K562 (cell line): ENCODE data around the gene ALDH1A2. TPM values are rescaled to one million over a fixed set of nuclear protein-coding genes. Genes with fewer than 3 reads are reported as not detected.

Experiments used
- ATF3 ChIP-seq, 2 experiments: fragments of 450-650 bp in 1 of 2; sonication (generic) in 1 of 2; formaldehyde crosslinking in 1 of 2; IDR thresholded peaks in 1 of 2; conservative IDR thresholded peaks in 1 of 2; 2 replicates each; pipeline versions ENCODE4 v1.6.1 to v1.8.1; 2016 to 2023; ENCODE audit warnings: mild to moderate bottlenecking in 2 of 2, moderate library complexity in 2 of 2, inconsistent platforms in 1 of 2, missing genetic modification reagents in 1 of 2
- ATF7 ChIP-seq: fragments of 450-650 bp; IDR thresholded peaks from 2 replicates; pipeline ENCODE4 v1.7.1; 2014; ENCODE audit warnings: mild to moderate bottlenecking, moderate library complexity
- C11orf30 ChIP-seq: fragments of 450-650 bp; IDR thresholded peaks from 2 replicates; pipeline ENCODE4 v1.6.1; 2016; ENCODE audit warnings: low read depth, mild to moderate bottlenecking
- CAMTA2 ChIP-seq: fragments of 250-450 bp; sonication (Bioruptor Pico); conservative IDR thresholded peaks from 2 replicates; pipeline ENCODE4 v1.5.1; 2022
- CCNT2 ChIP-seq: IDR thresholded peaks from 2 replicates; pipeline ENCODE4 v1.6.1; 2011; ENCODE audit warnings: borderline replicate concordance, low read depth, mild to moderate bottlenecking, moderate library complexity, mixed read lengths, low read length; ENCODE audit not compliant: insufficient read length; ENCODE audit errors: extremely low read depth
- CREBBP ChIP-seq: IDR thresholded peaks from one replicate; pipeline ENCODE4 v1.6.1; 2012; ENCODE audit warnings: low read depth, mild to moderate bottlenecking, control low read depth, inconsistent platforms, low read length
- E2F8 ChIP-seq: fragments of 450-650 bp; IDR thresholded peaks from 2 replicates; pipeline ENCODE4 v1.7.1; 2018; ENCODE audit warnings: mild to moderate bottlenecking, low read depth; ENCODE audit not compliant: partially characterized antibody
- EGR1 ChIP-seq: fragments of 450-650 bp; conservative IDR thresholded peaks from 2 replicates; pipeline ENCODE4 v1.6.1; 2017; ENCODE audit warnings: mild to moderate bottlenecking
- EP400 ChIP-seq: fragments of 450-650 bp; IDR thresholded peaks from 2 replicates; pipeline ENCODE4 v1.6.1; 2017; ENCODE audit warnings: antibody characterized with exemption, mild to moderate bottlenecking, moderate library complexity
- GABPA ChIP-seq: fragments of 200-800 bp; sonication (Bioruptor generic); conservative IDR thresholded peaks from 2 replicates; pipeline ENCODE4 v1.6.1; 2016; ENCODE audit warnings: low read depth, missing genetic modification characterization, missing compliant biosample characterization
- HES1 ChIP-seq: fragments of 450-650 bp; IDR thresholded peaks from 2 replicates; pipeline ENCODE4 v1.6.1; 2016; ENCODE audit warnings: low read depth, mild to moderate bottlenecking, moderate library complexity
- L3MBTL2 ChIP-seq: fragments of 450-650 bp; IDR thresholded peaks from 2 replicates; pipeline ENCODE4 v1.6.1; 2016; ENCODE audit warnings: mild to moderate bottlenecking, moderate library complexity
- PYGO2 ChIP-seq: fragments of 450-650 bp; IDR thresholded peaks from 2 replicates; pipeline ENCODE4 v1.6.1; 2016; ENCODE audit warnings: mild to moderate bottlenecking, missing genetic modification characterization, moderate library complexity, missing compliant biosample characterization
- SLC30A9 ChIP-seq: fragments of 250-450 bp; sonication (Bioruptor Pico); IDR thresholded peaks from 2 replicates; pipeline ENCODE4 v1.8.0; 2022; ENCODE audit warnings: mild to moderate bottlenecking, moderate library complexity
- SPI1 ChIP-seq: IDR thresholded peaks from 2 replicates; pipeline ENCODE4 v1.6.1; 2011; ENCODE audit warnings: low read depth, low read length, control low read depth, borderline replicate concordance
- SUPT5H ChIP-seq: fragments of 450-650 bp; IDR thresholded peaks from 2 replicates; pipeline ENCODE4 v1.6.1; 2016
- TRIM24 ChIP-seq, 2 experiments: fragments of 450-650 bp; IDR thresholded peaks; 2 replicates each; pipeline ENCODE4 v1.6.1; 2016
- ZBTB1 ChIP-seq: sonication (generic); formaldehyde crosslinking; IDR thresholded peaks from 2 replicates; pipeline ENCODE4 v1.8.1; 2023; ENCODE audit warnings: missing genetic modification reagents, low read depth, mild to moderate bottlenecking, borderline replicate concordance
- ZBTB12 ChIP-seq: fragments of 250-450 bp; sonication (Bioruptor Pico); IDR thresholded peaks from 2 replicates; pipeline ENCODE4 v1.4.0; 2020
- ZBTB43 ChIP-seq: sonication (generic); formaldehyde crosslinking; IDR thresholded peaks from 2 replicates; pipeline ENCODE4 v1.8.0; 2023; ENCODE audit warnings: mild to moderate bottlenecking, missing genetic modification reagents
- ZNF408 ChIP-seq: fragments of 250-450 bp; sonication (Bioruptor Pico); IDR thresholded peaks from 2 replicates; pipeline ENCODE4 v1.4.0; 2020; ENCODE audit warnings: low read depth, mild to moderate bottlenecking, moderate library complexity
- polyA plus RNA-seq, 8 experiments: library from polyadenylated mRNA; depleted of rRNA in 4 of 8; stranded (reverse) in 5 of 8; unstranded in 3 of 8; fragments of >200 nt; fragmentation: Nextera tagmentation in 2 of 8; fragmentation: Illumina TruSeq in 1 of 8; extraction: Ambion mirVana in 2 of 8; extraction: Trizol in 1 of 8; gene quantifications; 2 replicates each; pipeline versions ENCODE4 v1.2.1 to v1.2.3, GENCODE V29; 2011 to 2014; ENCODE audit warnings: inconsistent platforms in 1 of 8, missing spikeins in 1 of 8
- total RNA-seq, 7 experiments: library from RNA; depleted of rRNA in 6 of 7; stranded (reverse); fragments of >200 nt in 6 of 7; fragmentation: Illumina TruSeq in 2 of 7; extraction: Trizol in 2 of 7; gene quantifications; 2 replicates each; pipeline versions ENCODE4 v1.2.1 to v1.2.3, GENCODE V29; 2011 to 2021; ENCODE audit warnings: low replicate concordance in 1 of 7
- TF ChIP-seq, protein P1 (sequence below): fragments of 250-450 bp; sonication (Bioruptor Pico); IDR thresholded peaks from 2 replicates; pipeline ENCODE4 v1.5.0; 2020; ENCODE audit warnings: mild to moderate bottlenecking

ALDH1A2 gene
- total and polyA plus RNA-seq, 9 of the 15 experiments (the other 6 are each of a cell fraction or from before 2014, with no cell fraction given) = 115 to 393 (median 333) TPM

GRCh38 chr15:58080398-58080797 lies 14.9 kb upstream of the ALDH1A2 start (continued):
- no peak for TF ChIP-seq SPI1
- no peak for TF ChIP-seq CREBBP
- TF ChIP-seq CAMTA2 (CRISPR knock-in tag) = no peak
- no peak for TF ChIP-seq TRIM24 (IDR thresholded peaks at IDR 0.05)
- TF ChIP-seq SUPT5H = no peak
- TF ChIP-seq ATF7 = peak; percentile 66; the same call in 1 of the 2 replicates
- no peak for TF ChIP-seq L3MBTL2
- TF ChIP-seq E2F8 = no peak
- TF ChIP-seq C11orf30 = no peak
- TF ChIP-seq ZNF408 (CRISPR knock-in tag) = no peak
- peak; percentile 54 for TF ChIP-seq GABPA
- TF ChIP-seq ZBTB43 = no peak
- no peak for TF ChIP-seq ZBTB1
- TF ChIP-seq EGR1 = no peak
- no peak for TF ChIP-seq CCNT2
- 0 out of 2 replicates have a peak, but pooled peaks have one; percentile 24 for TF ChIP-seq EP400
- TF ChIP-seq PYGO2 (tag) = no peak
- TF ChIP-seq ATF3 (IDR thresholded peaks at IDR 0.05) = peak; percentile 64; the same call in 1 of the 2 replicates
- no peak for TF ChIP-seq ATF3 (CRISPR knock-in tag; conservative IDR thresholded peaks at IDR 0.05)
- TF ChIP-seq HES1 = no peak
- TF ChIP-seq, protein P1, sequence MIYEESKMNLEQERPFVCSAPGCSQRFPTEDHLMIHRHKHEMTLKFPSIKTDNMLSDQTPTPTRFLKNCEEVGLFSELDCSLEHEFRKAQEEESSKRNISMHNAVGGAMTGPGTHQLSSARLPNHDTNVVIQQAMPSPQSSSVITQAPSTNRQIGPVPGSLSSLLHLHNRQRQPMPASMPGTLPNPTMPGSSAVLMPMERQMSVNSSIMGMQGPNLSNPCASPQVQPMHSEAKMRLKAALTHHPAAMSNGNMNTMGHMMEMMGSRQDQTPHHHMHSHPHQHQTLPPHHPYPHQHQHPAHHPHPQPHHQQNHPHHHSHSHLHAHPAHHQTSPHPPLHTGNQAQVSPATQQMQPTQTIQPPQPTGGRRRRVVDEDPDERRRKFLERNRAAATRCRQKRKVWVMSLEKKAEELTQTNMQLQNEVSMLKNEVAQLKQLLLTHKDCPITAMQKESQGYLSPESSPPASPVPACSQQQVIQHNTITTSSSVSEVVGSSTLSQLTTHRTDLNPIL (CRISPR knock-in tag) = no peak
- no peak for TF ChIP-seq SLC30A9 (CRISPR knock-in tag)
- no peak for TF ChIP-seq ZBTB12
